Activated naive CD4-positive, alpha-beta T cell treated with anti-CD3 and anti-CD28 coated beads for 36 hours (primary cell): ENCODE results near the gene KCNMB4. TPM values are rescaled to one million over a fixed set of nuclear protein-coding genes. Genes with fewer than 3 reads are reported as not detected.
A peak's percentile ranks its signal among the peaks of the same experiment; 100 is the strongest.

ENCODE experiments used
- CTCF ChIA-PET: fragments of 350-600 bp; sonication (Branson Sonifier 250); formaldehyde crosslinking; loops from one replicate; lab custom pipeline; 2021; ENCODE audit warnings: antibody characterized with exemption; lab: Charles Lee
- DNase-seq: peaks from one replicate; pipeline ENCODE4 v3.0.0-alpha.2; 2020
- H3K27ac Mint-ChIP-seq: one replicate; pipeline ENCODE4 v1.8.0; 2021; ENCODE audit warnings: mild to moderate bottlenecking, mixed read lengths
- H3K27me3 Mint-ChIP-seq: one replicate; pipeline ENCODE4 v1.8.0; 2021; ENCODE audit warnings: low read depth, mixed read lengths
- H3K36me3 Mint-ChIP-seq: one replicate; pipeline ENCODE4 v1.8.0; 2021; ENCODE audit warnings: low read depth, mixed read lengths
- H3K4me1 Mint-ChIP-seq: one replicate; pipeline ENCODE4 v1.8.0; 2021; ENCODE audit warnings: low read depth, mixed read lengths
- H3K4me3 Mint-ChIP-seq: one replicate; pipeline ENCODE4 v1.8.0; 2021; ENCODE audit warnings: mild to moderate bottlenecking, moderate library complexity, mixed read lengths
- H3K9me3 Mint-ChIP-seq: one replicate; pipeline ENCODE4 v1.8.0; 2021; ENCODE audit warnings: mixed read lengths
- intact Hi-C: fragments of 100-400 bp; cut with micrococcal nuclease; formaldehyde crosslinking; loops from one replicate; pipeline ENCODE4 v1.15.1; 2023
- total RNA-seq, 2 experiments: library from RNA; stranded (reverse); gene quantifications; one replicate each; pipeline ENCODE4 v1.2.3, GENCODE V29; 2021

Gene KCNMB4, protein sequence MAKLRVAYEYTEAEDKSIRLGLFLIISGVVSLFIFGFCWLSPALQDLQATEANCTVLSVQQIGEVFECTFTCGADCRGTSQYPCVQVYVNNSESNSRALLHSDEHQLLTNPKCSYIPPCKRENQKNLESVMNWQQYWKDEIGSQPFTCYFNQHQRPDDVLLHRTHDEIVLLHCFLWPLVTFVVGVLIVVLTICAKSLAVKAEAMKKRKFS
- total RNA-seq, result under 1 TPM; 0.54 to 0.60 TPM

DNA sequence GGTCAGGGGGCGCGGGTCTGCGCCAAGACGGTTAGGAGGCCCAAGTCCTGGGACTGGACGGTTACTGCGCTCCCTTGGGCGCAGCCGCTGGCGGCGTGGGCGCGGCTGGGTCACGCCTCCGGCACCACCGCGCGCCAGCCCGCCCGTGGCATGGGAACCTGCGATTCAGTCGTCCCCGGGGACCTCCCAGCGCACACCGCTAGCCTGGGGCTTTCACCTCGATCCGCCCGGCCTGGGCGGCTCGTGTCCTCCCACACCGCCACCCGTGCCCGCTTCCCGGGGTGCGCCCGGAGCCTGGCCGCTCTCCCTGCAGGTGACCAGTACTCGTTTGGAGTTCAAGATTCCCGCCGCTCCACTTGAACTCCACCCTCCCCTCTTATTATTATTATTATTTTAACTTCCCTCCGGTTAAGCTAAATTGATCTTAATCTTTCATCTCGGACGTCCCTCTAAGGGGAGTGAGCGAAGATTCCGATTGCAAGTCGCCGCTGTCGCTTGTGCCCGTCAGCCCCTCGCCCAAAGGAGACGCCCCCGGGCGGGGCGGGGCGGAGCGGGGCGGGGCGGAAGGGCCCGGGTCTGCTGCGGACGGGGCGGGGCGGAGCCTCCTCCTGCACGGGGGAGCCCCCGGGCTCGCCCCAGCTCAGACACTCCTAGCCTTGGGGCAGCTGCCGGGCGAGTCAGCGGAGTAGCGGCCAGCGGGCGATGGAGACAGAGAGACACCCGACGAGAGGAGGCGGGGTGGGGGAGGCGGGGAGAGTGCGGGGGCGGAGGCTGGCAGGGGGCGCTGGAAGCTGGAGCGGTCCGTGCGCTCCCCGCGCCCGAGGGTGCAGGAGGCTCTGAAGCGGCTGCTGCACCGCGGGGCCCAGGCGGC lies at the start of gene KCNMB4:
TSS of gene KCNMB4 (plus strand) at position 643 of the 871 bp plus-strand sequence. CDS start 445 bp downstream, outside the sequence.
- peaks cover 18% of the 10 kb centered on the region for H3K4me1 Mint-ChIP-seq
- intact Hi-C loops, result loop anchor here (1.0 to 10.0 kb wide), 5 partner anchors 15 to 1121 kb away; partner anchors contain the start of gene RAB3IP
- CTCF ChIA-PET, result no interaction called here
- peak; percentile 75 for DNase-seq
- H3K36me3 Mint-ChIP-seq, result no peaks in the 10 kb centered on the region
- H3K27ac Mint-ChIP-seq, result no peak within 1 kb of the TSS
- H3K4me3 Mint-ChIP-seq, result peak within 1 kb of the TSS; percentile 90
- peaks cover 10% of the 10 kb centered on the region for H3K27me3 Mint-ChIP-seq
- no peaks in the 10 kb centered on the region for H3K9me3 Mint-ChIP-seq

- intact Hi-C loops, result no loop called here
- no peak overlapping the region for H3K4me3 Mint-ChIP-seq
- no peaks in the 10 kb centered on the region for H3K27me3 Mint-ChIP-seq
- no peaks in the 10 kb centered on the region for H3K9me3 Mint-ChIP-seq
- H3K4me1 Mint-ChIP-seq, result peaks cover 29% of the 10 kb centered on the region
- no peak for DNase-seq
- CTCF ChIA-PET, result no interaction called here
- H3K36me3 Mint-ChIP-seq, result peaks cover 17% of the 10 kb centered on the region
- H3K27ac Mint-ChIP-seq, result no peak overlapping the region
Observed at GRCh38 chr12:70317781-70318180, 48.3 kb upstream of the KCNMB4 start.

GRCh38 chr12:70319605-70320004 lies 46.5 kb upstream of the KCNMB4 start:
- Mint-ChIP-seq H3K27me3 (no peaks in the 10 kb centered on the region), H3K36me3 (peaks cover 19% of the 10 kb centered on the region), H3K9me3 (no peaks in the 10 kb centered on the region), H3K27ac (no peak overlapping the region), H3K4me3 (no peak overlapping the region), H3K4me1 (peaks cover 27% of the 10 kb centered on the region)
- intact Hi-C loops, result no loop called here
- CTCF ChIA-PET, result interaction anchor here (0.6 kb wide), 1 partner anchor 32 kb away, joined by 3 read pairs; no protein-coding TSS in a partner anchor
- DNase-seq, result no peak

DNA sequence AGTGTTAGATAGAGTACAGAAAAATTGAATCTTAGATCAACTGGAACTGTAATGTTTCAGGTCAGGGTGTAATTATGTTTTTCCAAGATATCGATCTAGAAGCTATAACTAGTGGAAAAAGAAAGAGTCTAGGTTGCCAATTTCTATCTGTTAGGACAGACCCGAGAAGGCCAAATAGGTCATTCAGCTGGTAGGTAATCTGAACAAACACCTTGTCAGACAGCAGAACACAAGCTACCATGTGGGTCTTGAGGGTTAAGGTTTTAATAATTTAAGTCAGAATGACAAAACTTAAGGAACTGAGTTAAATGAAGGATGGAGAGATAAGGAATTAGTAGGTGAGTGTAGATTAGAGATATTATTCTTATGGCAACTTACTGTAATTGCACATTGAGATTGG lies 44.9 kb upstream of the KCNMB4 start:
- H3K4me1 Mint-ChIP-seq, result peaks cover 18% of the 10 kb centered on the region
- H3K27me3 Mint-ChIP-seq, result no peaks in the 10 kb centered on the region
- no peaks in the 10 kb centered on the region for H3K9me3 Mint-ChIP-seq
- no peak for DNase-seq
- H3K27ac Mint-ChIP-seq, result no peak overlapping the region
- peaks cover 18% of the 10 kb centered on the region for H3K36me3 Mint-ChIP-seq
- intact Hi-C loops, result no loop called here
- no peak overlapping the region for H3K4me3 Mint-ChIP-seq
- CTCF ChIA-PET, result no interaction called here

- intact Hi-C loops, result no loop called here
- CTCF ChIA-PET, result no interaction called here
Observed at GRCh38 chr12:70327541-70327940, 38.5 kb upstream of the KCNMB4 start.

DNA sequence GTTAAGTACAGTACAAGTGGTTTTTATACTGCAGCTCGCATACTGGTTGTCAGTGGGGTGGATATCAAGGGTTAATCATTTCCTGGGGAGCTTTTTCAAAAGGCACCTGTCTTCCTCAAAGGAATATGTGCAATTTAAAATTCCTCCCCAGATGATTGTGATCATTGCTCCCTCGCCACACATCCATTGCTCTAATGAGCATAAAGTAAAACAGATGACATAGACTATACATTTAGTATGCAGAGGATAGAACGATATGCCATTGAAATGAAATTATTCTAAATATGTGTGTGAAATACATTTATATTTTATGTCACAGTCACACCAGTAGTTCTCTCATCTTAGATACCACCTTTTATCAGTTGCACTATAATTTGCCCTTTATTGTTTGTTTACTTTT lies 36.4 kb upstream of the KCNMB4 start:
- Mint-ChIP-seq H3K27ac (no peak overlapping the region), H3K36me3 (peaks cover 39% of the 10 kb centered on the region), H3K9me3 (no peaks in the 10 kb centered on the region), H3K4me3 (no peak overlapping the region), H3K4me1 (peaks cover 24% of the 10 kb centered on the region), H3K27me3 (no peaks in the 10 kb centered on the region)
- intact Hi-C loops, result no loop called here
- CTCF ChIA-PET, result no interaction called here
- DNase-seq, result no peak

More at GRCh38 chr12:70327541-70327940, 38.5 kb upstream of the KCNMB4 start:
- Mint-ChIP-seq H3K9me3 (no peaks in the 10 kb centered on the region), H3K36me3 (peaks cover 44% of the 10 kb centered on the region), H3K27me3 (no peaks in the 10 kb centered on the region), H3K4me1 (peaks cover 26% of the 10 kb centered on the region), H3K27ac (no peak overlapping the region), H3K4me3 (no peak overlapping the region)
- no peak for DNase-seq

- intact Hi-C loops, result no loop called here
- peaks cover 40% of the 10 kb centered on the region for H3K36me3 Mint-ChIP-seq
- CTCF ChIA-PET, result no interaction called here
- peaks cover 24% of the 10 kb centered on the region for H3K4me1 Mint-ChIP-seq
- no peaks in the 10 kb centered on the region for H3K27me3 Mint-ChIP-seq
- H3K27ac Mint-ChIP-seq, result no peak overlapping the region
- DNase-seq, result no peak
- no peak overlapping the region for H3K4me3 Mint-ChIP-seq
- H3K9me3 Mint-ChIP-seq, result no peaks in the 10 kb centered on the region
Observed at GRCh38 chr12:70330158-70330557, 35.9 kb upstream of the KCNMB4 start.

GRCh38 chr12:70332236-70332635 lies 33.9 kb upstream of the KCNMB4 start:
- CTCF ChIA-PET, result no interaction called here
- intact Hi-C loops, result no loop called here
- H3K36me3 Mint-ChIP-seq, result peaks cover 35% of the 10 kb centered on the region
- no peaks in the 10 kb centered on the region for H3K9me3 Mint-ChIP-seq
- H3K4me1 Mint-ChIP-seq, result peaks cover 18% of the 10 kb centered on the region
- no peak for DNase-seq
- H3K4me3 Mint-ChIP-seq, result no peak overlapping the region
- no peak overlapping the region for H3K27ac Mint-ChIP-seq
- H3K27me3 Mint-ChIP-seq, result no peaks in the 10 kb centered on the region

DNA sequence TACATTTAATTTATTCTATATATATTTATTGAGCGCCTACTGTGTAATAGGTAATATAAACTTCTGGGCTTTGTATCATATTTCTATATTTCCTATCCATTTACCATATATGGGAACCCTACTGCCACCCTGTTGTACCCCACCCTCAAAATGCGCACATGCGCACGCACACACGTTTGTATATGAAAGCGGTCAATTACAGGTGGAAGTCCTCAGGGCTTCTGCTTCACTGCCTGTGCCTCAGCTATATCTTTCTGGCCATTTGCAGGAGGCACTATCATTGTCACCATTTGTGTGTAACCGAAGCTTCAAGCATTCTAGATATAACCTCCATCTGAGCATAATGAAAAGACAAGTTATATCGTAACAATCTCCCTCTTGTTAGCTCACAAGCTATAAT lies 31.3 kb upstream of the KCNMB4 start:
- no peaks in the 10 kb centered on the region for H3K27me3 Mint-ChIP-seq
- no peak overlapping the region for H3K4me3 Mint-ChIP-seq
- H3K4me1 Mint-ChIP-seq, result peaks cover 11% of the 10 kb centered on the region
- H3K36me3 Mint-ChIP-seq, result peaks cover 35% of the 10 kb centered on the region
- H3K9me3 Mint-ChIP-seq, result no peaks in the 10 kb centered on the region
- intact Hi-C loops, result no loop called here
- no peak for DNase-seq
- CTCF ChIA-PET, result no interaction called here
- no peak overlapping the region for H3K27ac Mint-ChIP-seq

DNA sequence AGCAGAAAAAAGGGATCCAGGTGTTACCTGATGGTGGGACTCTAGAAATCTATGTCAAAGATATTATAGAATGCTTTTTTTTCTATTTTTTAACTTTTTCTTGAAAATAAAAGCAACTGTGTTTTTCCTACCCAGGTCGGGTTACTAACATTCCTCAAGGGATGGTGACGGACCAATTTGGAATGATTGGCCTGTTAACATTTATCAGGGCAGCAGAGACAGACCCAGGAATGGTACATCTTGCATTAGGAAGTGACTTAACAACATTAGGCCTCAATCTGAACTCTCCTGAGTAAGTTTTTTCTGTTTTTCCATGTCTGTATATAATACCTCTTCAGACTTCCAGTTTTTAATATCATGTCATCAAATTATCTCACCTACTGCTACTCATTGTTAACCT lies 27.6 kb upstream of the KCNMB4 start:
- Mint-ChIP-seq H3K27me3 (no peaks in the 10 kb centered on the region), H3K36me3 (peaks cover 33% of the 10 kb centered on the region), H3K27ac (no peak overlapping the region), H3K9me3 (no peaks in the 10 kb centered on the region), H3K4me3 (no peak overlapping the region), H3K4me1 (peaks cover 2% of the 10 kb centered on the region)
- intact Hi-C loops, result no loop called here
- CTCF ChIA-PET, result no interaction called here
- DNase-seq, result no peak

DNA sequence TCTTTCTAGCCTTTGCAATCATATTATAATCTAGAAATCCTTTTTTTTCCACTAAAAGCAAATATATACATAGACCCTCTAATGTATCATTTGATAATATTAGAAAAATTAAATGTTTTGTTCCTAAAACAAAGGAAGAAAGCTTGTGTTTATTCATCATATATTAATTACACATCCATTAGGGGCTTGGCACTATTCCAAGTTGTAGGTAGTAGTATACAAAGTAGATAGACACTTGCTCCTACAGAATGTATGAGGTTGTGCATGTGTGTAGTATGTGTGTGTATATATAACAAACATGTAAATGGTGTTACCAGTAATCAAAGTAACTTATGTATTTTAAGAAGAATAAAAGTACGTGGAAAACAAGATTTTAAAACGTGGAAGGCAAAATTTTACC lies 15.0 kb upstream of the KCNMB4 start:
- peaks cover 7% of the 10 kb centered on the region for H3K4me1 Mint-ChIP-seq

GRCh38 chr12:70353780-70354660 lies 12.1 kb upstream of the KCNMB4 start:
- CTCF ChIA-PET, result no interaction called here
- Mint-ChIP-seq H3K27ac (no peak overlapping the region), H3K9me3 (no peaks in the 10 kb centered on the region), H3K36me3 (peaks cover 11% of the 10 kb centered on the region), H3K4me1 (peaks cover 7% of the 10 kb centered on the region), H3K27me3 (no peaks in the 10 kb centered on the region), H3K4me3 (no peak overlapping the region)
- intact Hi-C loops, result no loop called here
- no peak for DNase-seq

More for the DNA sequence above, 15.0 kb upstream of the KCNMB4 start:
- H3K27ac Mint-ChIP-seq, result no peak overlapping the region
- H3K4me3 Mint-ChIP-seq, result no peak overlapping the region
- CTCF ChIA-PET, result no interaction called here
- H3K9me3 Mint-ChIP-seq, result no peaks in the 10 kb centered on the region
- no peaks in the 10 kb centered on the region for H3K27me3 Mint-ChIP-seq
- peaks cover 13% of the 10 kb centered on the region for H3K36me3 Mint-ChIP-seq
- intact Hi-C loops, result no loop called here
- DNase-seq, result no peak
